AG20443 (cell line): Measurements from ENCODE around the gene SFR1.
"Not testable (repeated sequence)": the region's sequence is repeated elsewhere in the genome, so short reads cannot be mapped to it uniquely, and the experiment has no call there.

Experiments used
- DNase-seq: peaks from one replicate; pipeline ENCODE4 v3.0.0; 2012; ENCODE audit warnings: low spot score, mixed read lengths

The SFR1 gene

DNA sequence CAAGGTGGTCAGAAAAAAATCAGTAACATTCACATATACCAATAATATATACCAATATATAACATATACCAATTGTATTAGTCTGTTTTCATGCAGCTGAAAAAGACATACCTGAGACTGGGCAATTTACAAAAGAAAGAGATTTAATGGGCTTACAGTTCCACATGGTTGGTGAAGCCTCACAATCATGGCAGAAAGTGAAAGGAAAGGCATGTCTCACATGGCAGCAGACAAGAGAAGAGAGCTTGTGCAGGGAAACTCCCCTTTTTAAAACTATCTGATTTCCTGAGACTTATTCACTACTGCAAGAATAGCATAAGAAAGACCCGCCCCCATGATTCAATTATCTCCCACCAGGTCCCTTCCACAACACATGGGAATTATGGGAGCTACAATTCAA is 52.2 kb downstream of the SFR1 start:
- not testable (repeated sequence) for DNase-seq
